Hepatocyte (in vitro differentiated cells): ENCODE measurements around the gene CASKIN2. TPM values are rescaled to one million over a fixed set of nuclear protein-coding genes. Genes with fewer than 3 reads are reported as not detected.

Source experiments
- DNase-seq: peaks from one replicate; pipeline ENCODE4 v3.0.0-alpha.2; 2016; ENCODE audit warnings: low spot score
- H2AFZ ChIP-seq: fragments of 200-600 bp; sonication (generic); 2 replicates; pipeline ENCODE4 v1.6.0; 2016; ENCODE audit warnings: antibody characterized with exemption, mild to moderate bottlenecking
- H3K27ac ChIP-seq: fragments of 200-600 bp; sonication (generic); 2 replicates; pipeline ENCODE4 v1.5.1; 2016; ENCODE audit warnings: mild to moderate bottlenecking
- H3K27me3 ChIP-seq: fragments of 200-600 bp; sonication (generic); 2 replicates; pipeline ENCODE4 v1.6.1; 2016
- H3K36me3 ChIP-seq: fragments of 200-600 bp; sonication (generic); replicated peaks from 2 replicates; pipeline ENCODE4 v1.5.1; 2016; ENCODE audit warnings: low read depth; ENCODE audit not compliant: insufficient read depth
- H3K4me1 ChIP-seq: fragments of 200-600 bp; sonication (generic); 2 replicates; pipeline ENCODE4 v1.5.1; 2016; ENCODE audit warnings: mild to moderate bottlenecking, moderate library complexity; ENCODE audit not compliant: insufficient read depth
- H3K4me2 ChIP-seq: fragments of 200-600 bp; sonication (generic); 2 replicates; pipeline ENCODE4 v1.6.0; 2016
- H3K4me3 ChIP-seq: fragments of 200-600 bp; sonication (generic); 2 replicates; pipeline ENCODE4 v1.5.1; 2016; ENCODE audit warnings: mild to moderate bottlenecking
- H3K79me2 ChIP-seq: fragments of 200-600 bp; sonication (generic); 2 replicates; pipeline ENCODE4 v1.6.0; 2017; ENCODE audit warnings: mild to moderate bottlenecking
- H3K9me2 ChIP-seq: fragments of 200-600 bp; sonication (generic); replicated peaks from 2 replicates; pipeline ENCODE4 v1.6.0; 2017; ENCODE audit warnings: mild to moderate bottlenecking; ENCODE audit not compliant: insufficient read depth
- H3K9me3 ChIP-seq: fragments of 200-600 bp; sonication (generic); 2 replicates; pipeline ENCODE4 v1.5.1; 2016; ENCODE audit warnings: low read depth, mild to moderate bottlenecking
- H4K20me1 ChIP-seq: fragments of 200-600 bp; sonication (generic); 2 replicates; pipeline ENCODE4 v1.6.0; 2016; ENCODE audit warnings: mild to moderate bottlenecking; ENCODE audit not compliant: insufficient read depth, poor library complexity, severe bottlenecking
- EZH2 ChIP-seq: fragments of 200-600 bp; sonication (generic); IDR thresholded peaks from 2 replicates; pipeline ENCODE4 v1.6.1; 2016; ENCODE audit warnings: antibody characterized with exemption, mild to moderate bottlenecking, borderline replicate concordance
- EZH2phosphoT487 ChIP-seq: fragments of 200-600 bp; sonication (generic); IDR thresholded peaks from one replicate; pipeline ENCODE4 v1.6.1; 2018; ENCODE audit warnings: antibody characterized with exemption, mild to moderate bottlenecking, low read depth, moderate library complexity; ENCODE audit not compliant: unreplicated experiment, severe bottlenecking
- WGBS: methylation state at CpG from one replicate; pipeline ENCODE4 v1.1.6; 2016; ENCODE audit warnings: low lambda C conversion rate; ENCODE audit errors: missing lambda C conversion rate; 5-methylcytosine and 5-hydroxymethylcytosine counted together
- polyA plus RNA-seq: library from polyadenylated mRNA; unstranded; fragments of >200 nt; fragmentation: Nextera tagmentation; extraction: Ambion mirVana; gene quantifications from 2 replicates; pipeline ENCODE4 v1.2.1, GENCODE V29; 2016
- total RNA-seq: library from RNA; depleted of rRNA; stranded (reverse); fragments of >200 nt; gene quantifications from 2 replicates; pipeline ENCODE4 v1.2.3, GENCODE V29; 2014
- TF ChIP-seq, protein P1 (sequence below): fragments of 200-600 bp; sonication (generic); IDR thresholded peaks from 2 replicates; pipeline ENCODE4 v1.5.1; 2016; ENCODE audit warnings: antibody characterized with exemption, mild to moderate bottlenecking; ENCODE audit not compliant: poor library complexity

CASKIN2 gene
- total and polyA plus RNA-seq, 2 experiments from 2014 or later = 9.8 to 16.2 TPM

DNA sequence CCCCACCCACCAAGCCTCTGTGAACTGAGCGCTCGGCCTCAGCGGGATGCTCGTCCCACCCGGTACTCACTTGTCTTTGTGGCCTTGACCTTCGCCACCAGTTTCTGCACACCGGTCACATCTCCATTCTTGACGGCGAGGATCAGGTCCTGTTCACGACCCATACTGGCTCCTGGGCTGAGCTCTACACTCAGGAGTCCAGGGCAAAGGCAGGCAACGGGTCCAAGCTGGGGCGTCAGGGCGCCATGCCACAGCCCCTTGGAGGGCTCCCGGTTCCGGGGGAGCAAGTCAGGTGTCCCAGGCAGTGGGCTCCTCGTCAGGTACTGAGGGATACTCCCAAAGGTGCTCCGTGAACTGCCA is 1.7 kb downstream of the CASKIN2 start:
- 92% methylated on average over 17 of the region's 17 CpGs for WGBS
- Histone ChIP-seq H3K79me2 (peaks cover 79% of the 10 kb centered on the region), H3K4me1 (peaks cover 48% of the 10 kb centered on the region), H4K20me1 (peaks cover 25% of the 10 kb centered on the region), H3K27ac (no peak overlapping the region), H3K4me2 (peak overlapping the region; percentile 100), H3K36me3 (no peaks in the 10 kb centered on the region), H3K27me3 (no peaks in the 10 kb centered on the region), H3K9me3 (no peaks in the 10 kb centered on the region), H2AFZ (no peak overlapping the region), H3K9me2 (no peaks in the 10 kb centered on the region), H3K4me3 (no peak overlapping the region)
- TF ChIP-seq EZH2 = no peak
- DNase-seq = no peak

DNA sequence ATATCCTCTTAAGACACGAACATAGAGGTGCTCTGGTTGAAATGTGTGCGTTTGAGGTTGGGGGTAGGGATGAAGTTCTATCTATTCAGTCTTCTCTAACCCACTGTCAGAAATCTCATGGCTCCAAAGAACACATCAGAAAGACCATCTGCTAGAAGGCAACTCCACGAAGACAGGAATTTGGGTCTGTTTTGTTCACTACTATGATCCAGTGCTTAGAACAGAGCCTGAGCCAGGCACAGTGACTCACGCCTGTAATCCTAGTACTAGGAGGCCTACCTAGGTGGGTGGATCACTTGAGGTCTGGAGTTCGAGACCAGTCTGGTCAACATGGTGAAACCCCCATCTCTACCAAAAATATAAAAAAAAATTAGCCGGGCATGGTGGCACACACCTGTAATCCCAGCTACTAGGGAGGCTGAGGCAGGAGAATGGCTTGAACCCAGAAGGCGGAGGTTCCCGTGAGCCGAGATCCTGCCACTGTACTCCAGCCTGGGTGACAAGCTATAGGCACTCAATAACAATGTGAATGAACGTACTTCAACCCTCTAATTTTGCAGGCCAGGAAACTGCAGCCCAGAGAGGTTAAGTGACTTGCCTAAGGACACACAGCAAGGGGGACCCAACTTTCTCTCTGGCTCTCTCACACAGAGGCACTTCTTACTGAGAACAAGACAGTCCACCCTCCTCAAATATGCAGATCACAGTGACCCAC is 2.3 kb downstream of the CASKIN2 start:
- Histone ChIP-seq H3K79me2 (peaks cover 73% of the 10 kb centered on the region), H3K9me2 (no peaks in the 10 kb centered on the region), H3K27me3 (no peaks in the 10 kb centered on the region), H3K36me3 (no peaks in the 10 kb centered on the region), H3K4me1 (peaks cover 48% of the 10 kb centered on the region), H2AFZ (no peak overlapping the region), H3K4me2 (peak overlapping the region; percentile 100), H4K20me1 (peaks cover 25% of the 10 kb centered on the region), H3K27ac (peak overlapping the region; percentile 31), H3K4me3 (no peak overlapping the region), H3K9me3 (no peaks in the 10 kb centered on the region)
- TF ChIP-seq EZH2 (no peak), EZH2phosphoT487 (no peak)
- TF ChIP-seq, protein P1, sequence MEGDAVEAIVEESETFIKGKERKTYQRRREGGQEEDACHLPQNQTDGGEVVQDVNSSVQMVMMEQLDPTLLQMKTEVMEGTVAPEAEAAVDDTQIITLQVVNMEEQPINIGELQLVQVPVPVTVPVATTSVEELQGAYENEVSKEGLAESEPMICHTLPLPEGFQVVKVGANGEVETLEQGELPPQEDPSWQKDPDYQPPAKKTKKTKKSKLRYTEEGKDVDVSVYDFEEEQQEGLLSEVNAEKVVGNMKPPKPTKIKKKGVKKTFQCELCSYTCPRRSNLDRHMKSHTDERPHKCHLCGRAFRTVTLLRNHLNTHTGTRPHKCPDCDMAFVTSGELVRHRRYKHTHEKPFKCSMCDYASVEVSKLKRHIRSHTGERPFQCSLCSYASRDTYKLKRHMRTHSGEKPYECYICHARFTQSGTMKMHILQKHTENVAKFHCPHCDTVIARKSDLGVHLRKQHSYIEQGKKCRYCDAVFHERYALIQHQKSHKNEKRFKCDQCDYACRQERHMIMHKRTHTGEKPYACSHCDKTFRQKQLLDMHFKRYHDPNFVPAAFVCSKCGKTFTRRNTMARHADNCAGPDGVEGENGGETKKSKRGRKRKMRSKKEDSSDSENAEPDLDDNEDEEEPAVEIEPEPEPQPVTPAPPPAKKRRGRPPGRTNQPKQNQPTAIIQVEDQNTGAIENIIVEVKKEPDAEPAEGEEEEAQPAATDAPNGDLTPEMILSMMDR = no peak
- WGBS = 69% methylated on average over 10 of the region's 10 CpGs
- DNase-seq = no peak

- Histone ChIP-seq H4K20me1 (peaks cover 25% of the 10 kb centered on the region), H3K36me3 (no peaks in the 10 kb centered on the region), H3K4me2 (peak overlapping the region; percentile 100), H3K27ac (peak overlapping the region; percentile 28), H3K9me3 (no peaks in the 10 kb centered on the region), H2AFZ (no peak overlapping the region), H3K9me2 (no peaks in the 10 kb centered on the region), H3K4me1 (peaks cover 40% of the 10 kb centered on the region), H3K27me3 (no peaks in the 10 kb centered on the region), H3K4me3 (no peak overlapping the region), H3K79me2 (peaks cover 63% of the 10 kb centered on the region)
- peak; percentile 74 for DNase-seq
- WGBS = 69% methylated on average over 13 of the region's 13 CpGs
- TF ChIP-seq, protein P1 = no peak
- TF ChIP-seq EZH2phosphoT487 = no peak
- TF ChIP-seq EZH2 = no peak
Observed at GRCh38 chr17:75511610-75512575, 3.4 kb downstream of the CASKIN2 start.

DNA sequence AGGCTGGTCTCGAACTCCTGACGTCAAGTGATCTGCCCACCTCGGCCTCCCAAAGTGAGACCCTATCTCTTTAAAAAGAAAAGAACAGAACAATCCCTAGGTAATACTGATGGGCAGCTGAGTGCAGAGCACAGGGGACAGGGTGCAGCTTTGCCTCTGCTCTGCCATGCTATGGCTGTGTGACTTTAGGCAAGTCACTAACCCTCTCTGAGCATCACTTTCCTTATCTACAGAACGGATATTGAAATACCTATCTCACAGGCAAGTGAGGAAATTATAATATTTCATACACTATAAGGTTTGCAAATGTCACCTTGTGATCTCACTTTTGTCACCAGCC is 4.1 kb downstream of the CASKIN2 start:
- Histone ChIP-seq H3K9me2 (no peaks in the 10 kb centered on the region), H2AFZ (no peak overlapping the region), H3K27ac (no peak overlapping the region), H4K20me1 (peaks cover 25% of the 10 kb centered on the region), H3K4me1 (peaks cover 40% of the 10 kb centered on the region), H3K4me3 (no peak overlapping the region), H3K4me2 (peak overlapping the region; percentile 100), H3K79me2 (peaks cover 60% of the 10 kb centered on the region), H3K9me3 (no peaks in the 10 kb centered on the region), H3K27me3 (no peaks in the 10 kb centered on the region), H3K36me3 (no peaks in the 10 kb centered on the region)
- no peak for DNase-seq
- 95% methylated on average over 4 of the region's 4 CpGs for WGBS
- no peak for TF ChIP-seq EZH2phosphoT487
- TF ChIP-seq, protein P1 = no peak
- TF ChIP-seq EZH2 = no peak
